ENCODE measurements around the gene CHDH.

The CHDH gene

DNA sequence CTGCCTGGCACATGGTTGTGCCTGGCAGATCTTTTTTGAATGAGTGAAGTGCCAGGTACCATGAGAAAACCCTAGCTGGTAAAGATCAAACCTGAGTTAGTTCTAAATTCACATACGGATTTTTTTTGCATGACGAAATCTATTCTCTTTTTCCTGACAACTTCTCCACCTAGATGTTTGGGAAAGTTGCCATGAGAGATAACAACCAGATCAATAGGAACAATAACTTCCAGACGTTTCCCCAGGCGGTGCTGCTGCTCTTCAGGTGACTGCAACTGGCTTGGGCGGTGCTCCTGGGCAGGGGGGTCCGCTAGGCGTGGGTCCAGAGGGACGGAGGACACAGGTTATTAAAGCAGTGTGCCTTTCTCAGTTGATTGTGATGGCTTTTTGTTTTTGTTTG is 71.8 kb downstream of the CHDH start:
- H3K4me1 ChIP-seq (ENCODE audit: control insufficient read depth, insufficient read depth, low read length) = no peaks in the 10 kb centered on the region
- H3K4me3 ChIP-seq (ENCODE audit: low read depth, low read length) = no peak overlapping the region
- ChIA-PET POLR2A (no interaction called here), CTCF (no interaction called here)
- H3K27ac ChIP-seq (ENCODE audit: extremely low read depth, low read depth, low read length) = no peak overlapping the region
- TF ChIP-seq ZNF26 (tag by site-specific recombination; IDR thresholded peaks at IDR 0.05) = no peak
- no peaks in the 10 kb centered on the region for H3K36me3 ChIP-seq (ENCODE audit: control insufficient read depth in 2 of 2, insufficient read depth in 1 of 2, low read length in 2 of 2)
- no peaks in the 10 kb centered on the region for H3K9me3 ChIP-seq (ENCODE audit: control insufficient read depth, insufficient read depth, low read depth, low read length)

GRCh38 chr3:53773611-53774368 is 72.4 kb downstream of the CHDH start:
- CTCF ChIA-PET = no interaction called here
- no peak overlapping the region for H3K4me3 ChIP-seq (ENCODE audit: low read depth, low read length)
- POLR2A ChIA-PET = no interaction called here

GRCh38 chr3:53773021-53773436 is 73.2 kb downstream of the CHDH start:
- no peaks in the 10 kb centered on the region for H3K36me3 ChIP-seq (ENCODE audit: control insufficient read depth in 2 of 2, insufficient read depth in 1 of 2, low read length in 2 of 2)
- CTCF ChIA-PET = no interaction called here
- no peaks in the 10 kb centered on the region for H3K9me3 ChIP-seq (ENCODE audit: control insufficient read depth, insufficient read depth, low read depth, low read length)
- no peak overlapping the region for H3K27ac ChIP-seq (ENCODE audit: extremely low read depth, low read depth, low read length)
- TF ChIP-seq ZNF37A (tag by site-specific recombination; IDR thresholded peaks at IDR 0.05) (no peak), ZBTB21 (tag by site-specific recombination; IDR thresholded peaks at IDR 0.05) (no peak), ZNF596 (tag by site-specific recombination; IDR thresholded peaks at IDR 0.05) (no peak), ZNF341 (tag by site-specific recombination; IDR thresholded peaks at IDR 0.05; ENCODE audit: low read depth) (no peak)
- TF ChIP-seq, protein P1, sequence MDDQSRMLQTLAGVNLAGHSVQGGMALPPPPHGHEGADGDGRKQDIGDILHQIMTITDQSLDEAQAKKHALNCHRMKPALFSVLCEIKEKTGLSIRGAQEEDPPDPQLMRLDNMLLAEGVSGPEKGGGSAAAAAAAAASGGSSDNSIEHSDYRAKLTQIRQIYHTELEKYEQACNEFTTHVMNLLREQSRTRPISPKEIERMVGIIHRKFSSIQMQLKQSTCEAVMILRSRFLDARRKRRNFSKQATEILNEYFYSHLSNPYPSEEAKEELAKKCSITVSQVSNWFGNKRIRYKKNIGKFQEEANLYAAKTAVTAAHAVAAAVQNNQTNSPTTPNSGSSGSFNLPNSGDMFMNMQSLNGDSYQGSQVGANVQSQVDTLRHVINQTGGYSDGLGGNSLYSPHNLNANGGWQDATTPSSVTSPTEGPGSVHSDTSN (CRISPR knock-in tag; IDR thresholded peaks at IDR 0.05) = no peak
- H3K4me1 ChIP-seq (ENCODE audit: control insufficient read depth, insufficient read depth, low read length) = no peaks in the 10 kb centered on the region
- POLR2A ChIA-PET = no interaction called here
- no peak overlapping the region for H3K4me3 ChIP-seq (ENCODE audit: low read depth, low read length)

More at GRCh38 chr3:53773611-53774368, 72.4 kb downstream of the CHDH start:
- TF ChIP-seq ZFP41 (tag by site-specific recombination; IDR thresholded peaks at IDR 0.05; ENCODE audit: borderline replicate concordance) = no peak
- no peak for TF ChIP-seq AEBP2 (tag by site-specific recombination; IDR thresholded peaks at IDR 0.05; ENCODE audit: borderline replicate concordance)
- Histone ChIP-seq H3K9me3 (ENCODE audit: control insufficient read depth, insufficient read depth, low read depth, low read length) (no peaks in the 10 kb centered on the region), H3K4me1 (ENCODE audit: control insufficient read depth, insufficient read depth, low read length) (no peaks in the 10 kb centered on the region), H3K36me3 (ENCODE audit: control insufficient read depth in 2 of 2, insufficient read depth in 1 of 2, low read length in 2 of 2) (no peaks in the 10 kb centered on the region), H3K27ac (ENCODE audit: extremely low read depth, low read depth, low read length) (no peak overlapping the region)

GRCh38 chr3:53772562-53772961 is 73.7 kb downstream of the CHDH start:
- ChIA-PET CTCF (no interaction called here), POLR2A (no interaction called here)
- Histone ChIP-seq H3K36me3 (ENCODE audit: control insufficient read depth in 2 of 2, insufficient read depth in 1 of 2, low read length in 2 of 2) (no peaks in the 10 kb centered on the region), H3K27ac (ENCODE audit: extremely low read depth, low read depth, low read length) (no peak overlapping the region), H3K4me3 (ENCODE audit: low read depth, low read length) (no peak overlapping the region), H3K4me1 (ENCODE audit: control insufficient read depth, insufficient read depth, low read length) (no peaks in the 10 kb centered on the region), H3K9me3 (ENCODE audit: control insufficient read depth, insufficient read depth, low read depth, low read length) (no peaks in the 10 kb centered on the region)
- no peak for TF ChIP-seq ZSCAN30 (tag by site-specific recombination; IDR thresholded peaks at IDR 0.05)
- no peak for TF ChIP-seq ZNF23 (tag by site-specific recombination; IDR thresholded peaks at IDR 0.05; ENCODE audit: borderline replicate concordance)
- no peak for TF ChIP-seq ZNF19 (tag by site-specific recombination; IDR thresholded peaks at IDR 0.05; ENCODE audit: low read depth)
- no peak for TF ChIP-seq KLF9 (tag by site-specific recombination; IDR thresholded peaks at IDR 0.05; ENCODE audit: low read depth)
- TF ChIP-seq ZNF624 (tag by site-specific recombination; IDR thresholded peaks at IDR 0.05) = no peak
- TF ChIP-seq ZNF76 (tag by site-specific recombination; IDR thresholded peaks at IDR 0.05; ENCODE audit: borderline replicate concordance, low read depth) = no peak
- TF ChIP-seq, protein P2, sequence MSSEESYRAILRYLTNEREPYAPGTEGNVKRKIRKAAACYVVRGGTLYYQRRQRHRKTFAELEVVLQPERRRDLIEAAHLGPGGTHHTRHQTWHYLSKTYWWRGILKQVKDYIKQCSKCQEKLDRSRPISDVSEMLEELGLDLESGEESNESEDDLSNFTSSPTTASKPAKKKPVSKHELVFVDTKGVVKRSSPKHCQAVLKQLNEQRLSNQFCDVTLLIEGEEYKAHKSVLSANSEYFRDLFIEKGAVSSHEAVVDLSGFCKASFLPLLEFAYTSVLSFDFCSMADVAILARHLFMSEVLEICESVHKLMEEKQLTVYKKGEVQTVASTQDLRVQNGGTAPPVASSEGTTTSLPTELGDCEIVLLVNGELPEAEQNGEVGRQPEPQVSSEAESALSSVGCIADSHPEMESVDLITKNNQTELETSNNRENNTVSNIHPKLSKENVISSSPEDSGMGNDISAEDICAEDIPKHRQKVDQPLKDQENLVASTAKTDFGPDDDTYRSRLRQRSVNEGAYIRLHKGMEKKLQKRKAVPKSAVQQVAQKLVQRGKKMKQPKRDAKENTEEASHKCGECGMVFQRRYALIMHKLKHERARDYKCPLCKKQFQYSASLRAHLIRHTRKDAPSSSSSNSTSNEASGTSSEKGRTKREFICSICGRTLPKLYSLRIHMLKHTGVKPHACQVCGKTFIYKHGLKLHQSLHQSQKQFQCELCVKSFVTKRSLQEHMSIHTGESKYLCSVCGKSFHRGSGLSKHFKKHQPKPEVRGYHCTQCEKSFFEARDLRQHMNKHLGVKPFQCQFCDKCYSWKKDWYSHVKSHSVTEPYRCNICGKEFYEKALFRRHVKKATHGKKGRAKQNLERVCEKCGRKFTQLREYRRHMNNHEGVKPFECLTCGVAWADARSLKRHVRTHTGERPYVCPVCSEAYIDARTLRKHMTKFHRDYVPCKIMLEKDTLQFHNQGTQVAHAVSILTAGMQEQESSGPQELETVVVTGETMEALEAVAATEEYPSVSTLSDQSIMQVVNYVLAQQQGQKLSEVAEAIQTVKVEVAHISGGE (tag by site-specific recombination; conservative IDR thresholded peaks at IDR 0.05; ENCODE audit: low read depth) = no peak
- no peak for TF ChIP-seq GFI1B (tag by site-specific recombination; IDR thresholded peaks at IDR 0.05)
- no peak for TF ChIP-seq ZNF202 (tag by site-specific recombination; IDR thresholded peaks at IDR 0.05; ENCODE audit: borderline replicate concordance)
- TF ChIP-seq ZNF544 (tag by site-specific recombination; IDR thresholded peaks at IDR 0.05) = no peak
- TF ChIP-seq ZBTB20 (tag by site-specific recombination; IDR thresholded peaks at IDR 0.05) = no peak

All from HEK293 (cell line).